HG03045 (cell line): ENCODE results near the gene CDC34.

Experiments
- ATAC-seq: cut with Tn5 transposase; IDR thresholded peaks from one replicate; pipeline ENCODE4 v1.9.1; 2021; ENCODE audit warnings: mild to moderate bottlenecking, moderate library complexity; ENCODE audit not compliant: unreplicated experiment

Gene CDC34

DNA sequence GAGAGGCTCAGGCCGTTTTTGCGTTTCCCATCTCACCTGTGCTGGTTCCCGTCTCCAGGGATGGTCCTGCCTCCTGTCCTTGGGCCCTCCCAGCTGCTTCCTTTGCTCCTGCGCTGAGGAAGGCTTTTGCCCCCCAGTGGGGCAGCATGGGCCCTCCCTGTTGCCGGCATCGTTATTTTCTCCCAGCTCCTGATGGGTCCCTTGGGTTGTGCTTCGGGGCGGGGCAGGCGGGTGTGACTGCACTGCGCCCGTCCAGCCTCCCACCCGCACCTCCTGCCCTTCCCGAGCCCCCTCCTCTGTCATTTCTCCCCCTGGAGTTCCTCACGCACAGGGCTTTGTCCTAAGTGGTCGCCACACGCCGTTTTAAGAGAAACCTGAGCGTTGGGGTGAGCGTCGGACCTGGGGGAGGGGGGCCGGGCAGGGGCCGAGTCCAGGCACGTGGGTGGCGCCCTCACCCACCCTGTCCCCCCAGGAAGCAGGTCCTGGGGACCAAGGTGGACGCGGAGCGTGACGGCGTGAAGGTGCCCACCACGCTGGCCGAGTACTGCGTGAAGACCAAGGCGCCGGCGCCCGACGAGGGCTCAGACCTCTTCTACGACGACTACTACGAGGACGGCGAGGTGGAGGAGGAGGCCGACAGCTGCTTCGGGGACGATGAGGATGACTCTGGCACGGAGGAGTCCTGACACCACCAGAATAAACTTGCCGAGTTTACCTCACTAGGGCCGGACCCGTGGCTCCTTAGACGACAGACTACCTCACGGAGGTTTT, 9.5 kb downstream of the CDC34 start:
- no peak for ATAC-seq

DNA sequence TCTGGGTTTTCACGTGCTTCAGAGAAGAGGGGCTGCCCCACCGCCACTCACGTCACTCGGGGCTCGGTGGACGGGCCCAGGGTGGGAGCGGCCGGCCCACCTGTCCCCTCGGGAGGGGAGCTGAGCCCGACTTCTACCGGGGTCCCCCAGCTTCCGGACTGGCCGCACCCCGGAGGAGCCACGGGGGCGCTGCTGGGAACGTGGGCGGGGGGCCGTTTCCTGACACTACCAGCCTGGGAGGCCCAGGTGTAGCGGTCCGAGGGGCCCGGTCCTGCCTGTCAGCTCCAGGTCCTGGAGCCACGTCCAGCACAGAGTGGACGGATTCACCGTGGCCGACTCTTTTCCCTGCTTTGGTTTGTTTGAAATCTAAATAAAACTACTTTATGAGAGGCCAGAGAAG, 10.1 kb downstream of the CDC34 start:
- ATAC-seq = no peak

GRCh38 chr19:542173-542866, 10.8 kb downstream of the CDC34 start:
- ATAC-seq = no peak

DNA sequence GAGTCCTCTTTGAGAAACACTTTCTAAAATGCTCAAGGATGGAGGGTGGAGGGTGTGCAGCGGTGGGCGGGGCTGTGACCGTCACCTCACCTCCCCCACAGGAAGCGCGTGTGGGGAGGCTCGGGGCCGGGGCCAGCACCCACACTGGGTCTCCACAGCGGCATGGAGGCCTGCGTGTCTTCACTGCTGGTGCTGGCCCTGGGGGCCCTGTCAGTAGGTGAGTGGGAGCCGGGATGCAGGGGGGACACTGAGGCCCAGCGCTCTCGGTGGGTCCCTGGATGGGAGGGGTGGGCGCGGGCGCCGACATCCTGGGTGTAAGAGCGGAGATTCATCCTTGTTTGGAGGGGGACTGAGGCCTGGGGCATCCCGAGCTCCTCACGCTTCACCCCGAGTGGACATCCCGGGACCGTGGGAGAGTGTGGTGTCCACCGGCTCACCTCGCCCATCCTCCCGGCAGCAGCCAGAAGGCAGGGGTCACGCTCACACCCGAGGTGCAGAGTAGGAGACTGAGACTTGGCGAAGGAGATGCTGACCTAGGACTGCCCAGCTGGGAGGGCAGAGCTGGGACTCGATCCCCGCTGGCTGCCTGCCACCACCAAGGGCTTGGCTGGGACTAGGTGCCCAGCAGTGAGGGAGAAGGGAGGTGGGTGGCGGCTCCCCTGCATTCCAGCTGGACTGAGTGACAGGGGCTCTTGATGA, 12.5 kb downstream of the CDC34 start, which contains the start of gene GZMM:
Gene GZMM (plus strand): TSS at position 144 of the 699 bp plus-strand sequence. CDS start 19 bp downstream, at position 163.
- no peak for ATAC-seq

- ATAC-seq = no peak
These were observed 15.6 kb downstream of the CDC34 start for GRCh38 chr19:547117-547516.

GRCh38 chr19:547836-548720, 16.5 kb downstream of the CDC34 start:
- ATAC-seq = no peak

DNA sequence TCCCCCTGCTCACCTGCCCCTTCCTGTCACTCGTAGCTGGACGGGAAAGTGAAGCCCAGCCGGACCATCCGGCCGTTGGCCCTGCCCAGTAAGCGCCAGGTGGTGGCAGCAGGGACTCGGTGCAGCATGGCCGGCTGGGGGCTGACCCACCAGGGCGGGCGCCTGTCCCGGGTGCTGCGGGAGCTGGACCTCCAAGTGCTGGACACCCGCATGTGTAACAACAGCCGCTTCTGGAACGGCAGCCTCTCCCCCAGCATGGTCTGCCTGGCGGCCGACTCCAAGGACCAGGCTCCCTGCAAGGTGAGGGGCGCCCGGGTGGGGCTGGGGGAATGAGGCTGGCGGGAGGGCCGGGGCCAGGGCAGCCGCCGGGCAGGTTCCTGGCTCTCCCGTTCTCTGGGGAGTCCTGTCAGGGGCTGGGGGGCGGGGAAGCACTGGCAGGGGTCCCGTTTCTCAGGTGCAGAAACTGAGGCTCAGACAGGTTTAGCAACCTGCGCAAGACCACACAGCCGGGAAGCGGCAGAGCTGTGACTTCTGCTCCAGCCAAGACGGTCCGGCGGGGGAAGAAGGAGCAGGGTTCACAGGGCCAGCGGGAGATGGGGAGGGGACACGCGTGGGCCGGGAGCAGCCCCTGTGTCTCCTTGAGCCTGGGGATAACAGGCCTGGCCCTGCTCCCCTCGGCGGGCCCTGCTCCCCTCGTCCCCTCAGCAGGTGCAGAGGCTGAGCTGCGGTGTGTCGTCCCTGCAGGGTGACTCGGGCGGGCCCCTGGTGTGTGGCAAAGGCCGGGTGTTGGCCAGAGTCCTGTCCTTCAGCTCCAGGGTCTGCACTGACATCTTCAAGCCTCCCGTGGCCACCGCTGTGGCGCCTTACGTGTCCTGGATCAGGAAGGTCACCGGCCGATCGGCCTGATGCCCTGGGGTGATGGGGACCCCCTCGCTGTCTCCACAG, 17.6 kb downstream of the CDC34 start:
- ATAC-seq = no peak

DNA sequence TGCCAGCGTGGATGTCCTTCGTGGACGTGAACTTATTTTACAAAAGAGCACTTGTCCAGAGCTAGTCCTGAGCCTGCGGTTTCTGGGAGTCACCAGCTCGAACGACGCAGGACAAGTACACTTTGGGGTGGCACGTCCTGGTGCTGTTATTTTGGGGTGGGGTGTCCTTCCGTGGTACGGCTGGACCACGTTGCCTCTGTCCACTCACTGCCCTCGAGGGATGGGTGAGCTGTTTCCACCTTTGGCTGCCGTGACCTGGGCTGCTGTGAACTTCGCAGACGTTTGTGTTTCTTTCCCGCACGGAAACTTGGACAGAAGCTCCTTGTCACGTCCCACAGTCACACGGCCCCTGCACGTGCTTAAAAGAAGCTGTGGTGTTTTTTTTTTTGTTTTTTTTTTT, 23.3 kb downstream of the CDC34 start:
- no peak for ATAC-seq

DNA sequence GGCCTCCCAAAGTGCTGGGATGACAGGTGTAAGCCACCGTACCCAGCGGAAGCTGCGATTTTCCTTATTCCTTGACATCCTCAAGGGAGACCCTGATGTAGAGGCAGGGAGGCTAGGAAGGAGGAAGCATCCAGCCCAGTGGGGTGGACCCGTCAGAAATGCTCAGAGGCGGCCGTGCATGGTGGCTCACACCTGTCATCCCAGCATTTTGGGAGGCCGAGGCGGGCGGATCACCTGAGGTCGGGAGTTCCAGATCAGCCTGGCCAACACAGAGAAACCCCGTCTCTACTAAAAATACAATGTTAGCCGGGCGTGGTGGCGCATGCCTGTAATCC, 23.9 kb downstream of the CDC34 start:
- no peak for ATAC-seq

- no peak for ATAC-seq
These were observed 25.2 kb downstream of the CDC34 start for GRCh38 chr19:556611-557382.

- no peak for ATAC-seq
These were observed 27.3 kb downstream of the CDC34 start for GRCh38 chr19:558770-559439.

- no peak for ATAC-seq
These were observed 28.6 kb downstream of the CDC34 start for GRCh38 chr19:560121-560520.

DNA sequence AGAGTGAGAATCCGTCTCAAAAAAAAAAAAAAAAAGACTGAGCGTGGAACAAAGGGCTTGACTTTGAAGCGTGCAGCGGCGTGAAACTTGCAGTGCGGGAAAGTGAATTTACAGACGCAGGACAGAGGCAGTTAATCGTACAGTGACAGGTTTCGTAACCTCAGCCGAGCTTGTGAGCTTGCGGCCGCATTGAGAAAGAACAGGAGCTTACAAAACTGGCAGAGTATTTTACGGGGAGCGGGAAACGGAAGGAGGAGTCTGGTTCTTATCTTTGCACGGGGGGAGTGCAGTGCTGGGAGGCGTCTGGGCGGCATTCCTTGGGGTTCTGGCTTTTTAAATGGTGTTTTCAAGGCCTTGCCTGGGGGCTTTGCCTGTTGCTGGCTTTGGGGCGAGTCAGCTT, 34.8 kb downstream of the CDC34 start:
- ATAC-seq = no peak

GRCh38 chr19:566844-567243, 35.3 kb downstream of the CDC34 start:
- ATAC-seq = no peak

- ATAC-seq = no peak
These were observed 35.8 kb downstream of the CDC34 start for GRCh38 chr19:567296-567900.

DNA sequence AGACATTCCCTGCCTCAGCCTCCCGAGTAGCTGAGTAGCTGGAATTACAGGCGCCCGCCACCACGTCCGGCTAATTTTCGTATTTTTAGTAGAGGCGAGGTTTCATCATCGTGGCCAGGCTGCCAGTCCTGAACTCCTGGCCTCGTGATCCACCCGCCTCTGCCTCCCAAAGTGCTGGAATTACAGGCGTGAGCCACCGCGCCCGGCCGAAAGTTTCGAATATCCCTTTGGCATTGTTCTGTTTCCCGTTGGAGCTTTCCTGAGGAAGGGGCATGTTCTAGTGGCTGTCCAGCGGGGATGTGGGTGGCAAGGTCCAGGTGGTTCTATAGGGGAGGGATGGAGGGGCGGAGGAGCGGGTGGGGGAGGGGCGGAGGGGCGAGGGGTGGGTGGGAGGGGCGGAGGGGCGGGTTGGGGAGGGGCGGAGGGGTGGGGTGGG, 38.7 kb downstream of the CDC34 start:
- no peak for ATAC-seq

GRCh38 chr19:570937-571565, 39.5 kb downstream of the CDC34 start:
- ATAC-seq = no peak

DNA sequence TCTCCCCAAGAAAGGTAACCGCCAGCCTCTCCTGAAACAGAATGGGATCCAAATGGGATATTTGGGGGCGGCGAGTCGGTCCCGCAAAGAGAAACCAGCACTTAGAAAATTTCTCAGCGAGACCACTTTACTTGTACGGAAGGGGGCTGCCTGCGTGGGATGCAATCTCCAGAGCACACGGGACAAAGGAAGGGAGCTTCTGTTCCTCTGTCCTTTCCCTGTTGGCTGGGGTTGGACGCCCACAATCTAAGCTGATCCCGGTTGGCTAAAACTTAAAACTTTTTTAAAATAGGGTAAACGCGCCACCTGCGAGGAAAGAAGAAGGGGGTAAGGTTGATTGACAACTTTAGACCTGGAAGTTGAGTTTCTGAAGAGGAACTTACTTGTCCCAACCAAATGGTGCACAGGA, 40.0 kb downstream of the CDC34 start:
- no peak for ATAC-seq
